GM10248 (cell line): Measurements from ENCODE around the gene TMC5.

Source experiments
- CTCF ChIA-PET: fragments of 300-600 bp; sonication (Branson Sonifier 250); formaldehyde crosslinking; extraction: SDS; loops from one replicate; lab custom pipeline; 2021; ENCODE audit warnings: antibody characterized with exemption; lab: Yijun Ruan, JAX
- POLR2A ChIA-PET: fragments of 350-650 bp; sonication (Branson Sonifier 250); formaldehyde crosslinking; extraction: SDS; loops from one replicate; lab custom pipeline; 2020; ENCODE audit warnings: antibody characterized with exemption; lab: Yijun Ruan, JAX
- DNase-seq: peaks from one replicate; pipeline ENCODE4 v3.0.0; 2012; ENCODE audit errors: extremely low spot score
- TF ChIP-seq, protein P1 (sequence below): IDR thresholded peaks from 2 replicates; pipeline ENCODE4 v1.5.1; 2012; ENCODE audit warnings: mild to moderate bottlenecking, low read depth; ENCODE audit errors: extremely low read depth, missing control alignments, control extremely low read depth

TMC5 gene

DNA sequence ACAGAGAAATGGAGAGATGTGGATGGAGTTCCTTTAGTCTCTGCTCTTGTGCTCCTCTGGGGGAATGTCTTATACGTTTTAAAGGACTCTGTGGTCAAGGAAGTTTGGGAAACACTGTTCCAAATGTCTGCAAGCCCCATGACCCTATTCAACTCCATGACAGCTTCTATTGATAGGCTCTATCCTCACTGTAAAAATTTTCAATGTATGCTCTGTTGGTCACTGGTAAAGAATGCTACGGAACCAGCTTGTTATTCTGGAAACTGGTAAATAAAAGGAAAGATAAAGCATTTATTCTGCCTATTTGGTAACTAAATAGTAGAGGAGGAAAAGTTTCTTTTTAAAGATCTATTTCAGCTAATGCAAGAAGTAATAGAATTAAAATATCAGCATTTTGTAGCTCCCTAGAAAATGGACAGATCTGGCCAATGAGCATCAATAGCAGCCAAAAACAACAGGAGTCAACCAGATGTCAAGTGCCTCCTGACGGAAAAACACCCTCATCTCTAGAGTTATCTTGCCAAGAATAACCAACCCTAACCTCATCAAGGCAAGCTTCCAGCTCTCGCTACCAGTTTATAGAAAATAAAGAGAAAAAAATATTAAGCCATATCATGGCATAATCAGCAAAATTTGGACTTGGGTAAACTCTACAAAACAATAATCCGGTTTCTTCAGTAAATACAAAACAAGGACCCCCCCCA is 88.1 kb downstream of the TMC5 start:
- CTCF ChIA-PET = interaction anchor here (0.8 to 1.5 kb wide), 5 partner anchors 8 to 117 kb away, joined by 3 to 8 read pairs (median 3); no protein-coding TSS in a partner anchor
- TF ChIP-seq, protein P1, sequence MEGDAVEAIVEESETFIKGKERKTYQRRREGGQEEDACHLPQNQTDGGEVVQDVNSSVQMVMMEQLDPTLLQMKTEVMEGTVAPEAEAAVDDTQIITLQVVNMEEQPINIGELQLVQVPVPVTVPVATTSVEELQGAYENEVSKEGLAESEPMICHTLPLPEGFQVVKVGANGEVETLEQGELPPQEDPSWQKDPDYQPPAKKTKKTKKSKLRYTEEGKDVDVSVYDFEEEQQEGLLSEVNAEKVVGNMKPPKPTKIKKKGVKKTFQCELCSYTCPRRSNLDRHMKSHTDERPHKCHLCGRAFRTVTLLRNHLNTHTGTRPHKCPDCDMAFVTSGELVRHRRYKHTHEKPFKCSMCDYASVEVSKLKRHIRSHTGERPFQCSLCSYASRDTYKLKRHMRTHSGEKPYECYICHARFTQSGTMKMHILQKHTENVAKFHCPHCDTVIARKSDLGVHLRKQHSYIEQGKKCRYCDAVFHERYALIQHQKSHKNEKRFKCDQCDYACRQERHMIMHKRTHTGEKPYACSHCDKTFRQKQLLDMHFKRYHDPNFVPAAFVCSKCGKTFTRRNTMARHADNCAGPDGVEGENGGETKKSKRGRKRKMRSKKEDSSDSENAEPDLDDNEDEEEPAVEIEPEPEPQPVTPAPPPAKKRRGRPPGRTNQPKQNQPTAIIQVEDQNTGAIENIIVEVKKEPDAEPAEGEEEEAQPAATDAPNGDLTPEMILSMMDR = no peak
- POLR2A ChIA-PET = no interaction called here
- DNase-seq = no peak

DNA sequence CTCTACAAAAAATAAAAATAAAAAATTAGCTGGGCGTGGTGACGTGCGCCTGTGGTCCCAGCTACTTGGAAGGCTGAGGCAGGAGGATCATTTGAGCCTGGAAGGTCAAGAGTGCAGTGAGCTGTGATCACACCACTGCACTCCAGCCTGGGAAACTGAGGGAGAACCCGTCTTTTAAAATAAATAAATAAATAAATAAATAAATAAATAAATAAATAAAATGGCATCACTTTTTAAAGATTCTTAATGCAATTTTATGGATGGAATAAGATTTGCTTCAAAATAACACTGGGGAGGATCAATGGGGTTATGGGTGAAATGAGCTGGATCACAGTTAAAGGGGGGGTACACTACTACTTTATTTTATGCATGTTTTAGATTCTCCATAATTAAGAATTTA is 89.3 kb downstream of the TMC5 start:
- DNase-seq = no peak
- ChIA-PET POLR2A (no interaction called here), CTCF (interaction anchor here (0.7 to 1.5 kb wide), 4 partner anchors 9 to 422 kb away, joined by 3 to 4 read pairs (median 4); no protein-coding TSS in a partner anchor)
- TF ChIP-seq, protein P1 = no peak

DNA sequence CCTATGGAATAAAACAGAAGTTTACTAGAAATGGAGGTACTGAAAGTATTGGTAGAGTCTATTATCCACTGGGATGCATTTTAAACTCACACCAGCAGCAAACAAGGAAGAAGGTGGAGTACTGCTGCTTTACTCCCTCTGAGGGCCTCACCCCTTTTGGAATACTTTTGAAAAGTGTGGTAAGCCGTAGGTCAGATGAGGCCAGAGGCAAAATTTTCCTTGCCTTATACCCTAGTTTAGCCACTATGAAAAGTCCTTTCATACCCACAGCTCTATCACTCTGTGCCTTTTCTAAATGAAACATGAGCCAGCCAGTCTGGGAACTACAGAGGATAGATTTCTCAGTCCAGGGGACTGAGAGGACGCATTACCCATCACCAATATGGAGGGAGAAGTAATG is 90.2 kb downstream of the TMC5 start:
- TF ChIP-seq, protein P1 = no peak
- ChIA-PET POLR2A (no interaction called here), CTCF (interaction anchor here (0.9 to 1.0 kb wide), 2 partner anchors 12 to 422 kb away, joined by 4 read pairs; no protein-coding TSS in a partner anchor)
- no peak for DNase-seq

DNA sequence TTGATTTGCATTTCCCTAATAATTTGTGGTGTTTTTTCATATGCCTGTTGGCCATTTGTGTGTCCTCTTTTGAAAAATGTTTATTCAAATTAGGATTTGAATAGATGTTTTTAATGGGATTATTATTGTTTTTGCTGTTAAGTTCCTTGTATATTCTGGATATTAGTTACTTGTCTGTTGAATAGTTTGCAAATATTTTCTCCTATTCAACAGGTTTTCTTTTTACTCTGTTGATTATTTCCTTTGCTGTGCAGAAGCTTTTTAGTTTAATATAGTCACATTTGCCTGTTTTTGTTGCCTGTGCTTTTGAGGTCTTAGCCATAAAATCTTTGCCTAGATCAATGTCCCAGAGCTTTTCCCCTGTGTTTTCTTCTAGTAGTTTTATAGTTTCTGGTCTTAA is 94.6 kb downstream of the TMC5 start:
- DNase-seq = no peak
- POLR2A ChIA-PET = no interaction called here
- TF ChIP-seq, protein P1 = no peak
- CTCF ChIA-PET = interaction anchor here (3.5 kb wide), 1 partner anchor 10 kb away, joined by 25 read pairs; no protein-coding TSS in a partner anchor

DNA sequence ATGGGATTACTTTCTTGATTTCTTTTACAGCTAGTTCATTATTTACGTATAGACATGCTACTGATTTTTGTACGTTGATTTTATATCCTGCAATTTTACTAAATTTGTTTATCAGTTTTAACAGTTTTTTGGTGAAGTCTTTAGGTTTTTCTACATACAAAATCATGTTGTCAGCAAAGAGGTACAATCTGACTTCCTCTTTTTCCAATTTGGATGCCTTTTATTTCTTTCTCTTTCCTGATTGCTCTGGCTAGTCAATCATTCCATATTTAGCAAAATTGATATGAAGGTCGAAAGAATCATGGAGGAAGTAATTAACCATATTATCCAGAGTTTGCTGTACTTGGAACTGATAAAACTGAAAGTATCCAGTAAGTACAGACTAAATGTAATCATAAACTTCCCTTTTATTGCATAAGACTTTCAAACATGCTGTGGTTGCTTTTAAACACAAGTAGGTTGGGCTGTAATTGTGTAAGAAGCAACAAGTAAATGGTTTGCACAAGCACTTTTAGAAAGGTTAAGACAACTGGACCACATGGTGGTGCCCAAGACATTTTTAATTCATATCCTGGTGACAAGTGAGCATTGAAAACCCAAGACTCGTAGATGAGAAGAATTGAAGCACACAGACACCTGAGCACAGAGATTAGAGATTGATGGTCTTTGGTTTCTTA is 95.8 kb downstream of the TMC5 start:
- DNase-seq = no peak
- ChIA-PET CTCF (interaction anchor here (1.0 to 3.5 kb wide), 4 partner anchors 8 to 428 kb away, joined by 3 to 25 read pairs (median 3); partner anchors contain the start of gene VPS35L), POLR2A (no interaction called here)
- TF ChIP-seq, protein P1 = no peak

DNA sequence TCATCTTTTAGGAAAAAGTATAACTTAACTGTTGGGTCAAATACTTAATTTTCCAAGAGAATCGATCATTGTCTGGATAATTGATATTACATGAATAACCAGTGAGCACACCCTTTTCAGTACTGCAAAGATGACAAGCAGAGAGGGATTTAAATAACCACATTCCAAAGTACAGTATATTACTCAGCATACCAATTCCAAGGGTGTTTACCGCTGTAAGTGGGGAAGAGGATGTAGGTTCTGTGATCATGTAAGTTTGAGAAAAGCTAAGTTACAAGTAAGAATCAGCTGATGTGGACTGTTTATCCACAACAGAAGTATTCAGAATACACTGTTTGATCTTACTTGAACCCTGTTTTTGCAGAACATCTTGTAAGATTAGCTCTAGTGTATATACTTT is 98.1 kb downstream of the TMC5 start:
- ChIA-PET POLR2A (no interaction called here), CTCF (interaction anchor here (1.2 to 2.7 kb wide), 2 partner anchors 9 to 12 kb away, joined by 4 to 17 read pairs; no protein-coding TSS in a partner anchor)
- TF ChIP-seq, protein P1 = no peak
- no peak for DNase-seq
